Activated CD4-positive, alpha-beta T cell treated with anti-CD3 and anti-CD28 coated beads for 48 hours (primary cell): ENCODE measurements around the gene NOS1.

Source experiments
- DNase-seq: peaks from one replicate; pipeline ENCODE4 v3.0.0-alpha.2; 2020

NOS1 gene

GRCh38 chr12:117328556-117329100 lies 32.8 kb downstream of the NOS1 start:
- DNase-seq: no peak

GRCh38 chr12:117322428-117322827 lies 39.0 kb downstream of the NOS1 start:
- no peak for DNase-seq

GRCh38 chr12:117321572-117321971 lies 39.9 kb downstream of the NOS1 start:
- no peak for DNase-seq

- no peak for DNase-seq
These were observed 42.8 kb downstream of the NOS1 start for GRCh38 chr12:117318591-117318990.

- DNase-seq: no peak
These were observed 45.1 kb downstream of the NOS1 start for GRCh38 chr12:117316336-117316735.

GRCh38 chr12:117313926-117314325 lies 47.5 kb downstream of the NOS1 start:
- DNase-seq: no peak

- no peak for DNase-seq
These were observed 48.7 kb downstream of the NOS1 start for GRCh38 chr12:117312770-117313169.

- DNase-seq: no peak
These were observed 52.0 kb downstream of the NOS1 start for GRCh38 chr12:117309276-117309925.

- DNase-seq: no peak
These were observed 61.3 kb downstream of the NOS1 start for GRCh38 chr12:117300174-117300573.

GRCh38 chr12:117298648-117299225 lies 62.7 kb downstream of the NOS1 start:
- no peak for DNase-seq

GRCh38 chr12:117298191-117298590 lies 63.2 kb downstream of the NOS1 start:
- no peak for DNase-seq

GRCh38 chr12:117294189-117294603 lies 67.2 kb downstream of the NOS1 start:
- no peak for DNase-seq

GRCh38 chr12:117293510-117293909 lies 67.9 kb downstream of the NOS1 start:
- no peak for DNase-seq

- no peak for DNase-seq
These were observed 68.7 kb downstream of the NOS1 start for GRCh38 chr12:117292688-117293087.

GRCh38 chr12:117284140-117284539 lies 77.3 kb downstream of the NOS1 start:
- DNase-seq: no peak

- DNase-seq: no peak
These were observed 78.9 kb downstream of the NOS1 start for GRCh38 chr12:117282490-117282889.

- no peak for DNase-seq
These were observed 81.3 kb downstream of the NOS1 start for GRCh38 chr12:117280019-117280680.

GRCh38 chr12:117279606-117280005 lies 81.8 kb downstream of the NOS1 start:
- DNase-seq: no peak

- no peak for DNase-seq
These were observed 83.6 kb downstream of the NOS1 start for GRCh38 chr12:117277875-117278274.

GRCh38 chr12:117273091-117273490 lies 88.3 kb downstream of the NOS1 start:
- DNase-seq: no peak

- no peak for DNase-seq
These were observed 88.7 kb downstream of the NOS1 start for GRCh38 chr12:117272690-117273089.

- DNase-seq: no peak
These were observed 98.7 kb downstream of the NOS1 start for GRCh38 chr12:117262749-117263148.

GRCh38 chr12:117261247-117261646 lies 100.2 kb downstream of the NOS1 start:
- no peak for DNase-seq

GRCh38 chr12:117255386-117255785 lies 106.0 kb downstream of the NOS1 start:
- DNase-seq: no peak
